Duodenal mucosa (tissue), 2 donors: ENCODE data around the gene UBE2L6.

ENCODE experiments used
- H3K27ac ChIP-seq: one replicate; pipeline ENCODE4 v1.7.0; 2013; ENCODE audit warnings: low read depth, low read length
- H3K27me3 ChIP-seq, 2 donors: one replicate each; pipeline ENCODE4 v1.7.0; 2013; ENCODE audit warnings: low read length in 2 of 2, control low read depth in 1 of 2; ENCODE audit not compliant: insufficient read depth in 2 of 2, control insufficient read depth in 1 of 2
- H3K36me3 ChIP-seq, 2 donors: one replicate each; pipeline ENCODE4 v1.7.0; 2013; ENCODE audit warnings: low read length in 2 of 2, control low read depth in 1 of 2; ENCODE audit not compliant: insufficient read depth in 2 of 2, control insufficient read depth in 1 of 2
- H3K4me1 ChIP-seq, 2 donors: one replicate each; pipeline ENCODE4 v1.7.0; 2013; ENCODE audit warnings: low read length in 2 of 2, control low read depth in 1 of 2; ENCODE audit not compliant: insufficient read depth in 2 of 2, control insufficient read depth in 1 of 2
- H3K4me3 ChIP-seq, 2 donors: one replicate each; pipeline ENCODE4 v1.7.0; 2013; ENCODE audit warnings: low read length in 2 of 2, low read depth in 1 of 2
- H3K9ac ChIP-seq, 2 donors: one replicate each; pipeline ENCODE4 v1.7.0; 2013; ENCODE audit warnings: low read length in 2 of 2, low read depth in 1 of 2
- H3K9me3 ChIP-seq, 2 donors: one replicate each; pipeline ENCODE4 v1.7.0; 2013; ENCODE audit warnings: low read length in 2 of 2, control low read depth in 1 of 2; ENCODE audit not compliant: control insufficient read depth in 1 of 2

The UBE2L6 gene

DNA sequence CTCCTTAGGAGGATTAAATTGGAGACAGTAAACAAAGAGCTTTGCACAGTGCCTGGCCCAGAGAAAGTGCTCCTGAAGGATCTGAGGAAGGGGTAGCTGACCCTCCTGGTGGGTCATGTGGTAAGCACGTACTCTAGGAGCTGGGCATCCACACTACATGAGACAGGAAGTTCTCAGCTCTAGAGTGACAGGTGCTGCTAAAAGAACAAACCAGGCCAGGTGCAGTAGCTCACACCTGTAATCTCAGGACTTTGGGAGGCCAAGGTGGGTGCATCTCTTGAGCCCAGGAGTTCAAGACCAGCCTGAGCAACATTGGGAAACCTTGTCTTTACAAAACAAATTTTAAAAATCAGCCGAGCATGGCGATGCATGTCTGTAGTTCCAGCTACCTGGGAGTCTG is 65.1 kb downstream of the UBE2L6 start:
- H3K27ac ChIP-seq, result no peak overlapping the region
- H3K27me3 ChIP-seq, result no peaks in the 10 kb centered on the region
- H3K4me3 ChIP-seq, result no peak overlapping the region
- no peaks in the 10 kb centered on the region for H3K9me3 ChIP-seq
- H3K4me1 ChIP-seq, result peaks cover 31 to 33% of the 10 kb centered on the region in 2 donors
- H3K9ac ChIP-seq, result no peak overlapping the region
- peaks cover 0 to 10% of the 10 kb centered on the region in 2 donors for H3K36me3 ChIP-seq

- H3K9me3 ChIP-seq, result no peaks in the 10 kb centered on the region
- no peaks in the 10 kb centered on the region for H3K27me3 ChIP-seq
- H3K27ac ChIP-seq, result no peak overlapping the region
- no peak overlapping the region for H3K4me3 ChIP-seq
- H3K9ac ChIP-seq, result no peak overlapping the region
- H3K36me3 ChIP-seq, result peaks cover 0 to 10% of the 10 kb centered on the region in 2 donors
- H3K4me1 ChIP-seq, result peaks cover 35 to 37% of the 10 kb centered on the region in 2 donors
Observed at GRCh38 chr11:57501953-57502352, 65.5 kb downstream of the UBE2L6 start.
